Esophagus muscularis mucosa (tissue), 3 donors: ENCODE data around the gene PSD4.

Source experiments
- POLR2AphosphoS5 ChIP-seq, 2 donors: sonication (generic); formaldehyde crosslinking; IDR thresholded peaks; one replicate each; pipeline ENCODE4 v1.6.1; 2017; ENCODE audit warnings: antibody characterized with exemption in 2 of 2
- TF ChIP-seq, protein P1 (sequence below), 3 experiments: fragments of 200-600 bp in 2 of 3; fragments of 450-650 bp in 1 of 3; sonication (generic) in 2 of 3; IDR thresholded peaks; one replicate each; pipeline ENCODE4 v1.5.1; 2017 to 2019; ENCODE audit warnings: antibody characterized with exemption in 3 of 3, mild to moderate bottlenecking in 2 of 3, moderate library complexity in 1 of 3

DNA sequence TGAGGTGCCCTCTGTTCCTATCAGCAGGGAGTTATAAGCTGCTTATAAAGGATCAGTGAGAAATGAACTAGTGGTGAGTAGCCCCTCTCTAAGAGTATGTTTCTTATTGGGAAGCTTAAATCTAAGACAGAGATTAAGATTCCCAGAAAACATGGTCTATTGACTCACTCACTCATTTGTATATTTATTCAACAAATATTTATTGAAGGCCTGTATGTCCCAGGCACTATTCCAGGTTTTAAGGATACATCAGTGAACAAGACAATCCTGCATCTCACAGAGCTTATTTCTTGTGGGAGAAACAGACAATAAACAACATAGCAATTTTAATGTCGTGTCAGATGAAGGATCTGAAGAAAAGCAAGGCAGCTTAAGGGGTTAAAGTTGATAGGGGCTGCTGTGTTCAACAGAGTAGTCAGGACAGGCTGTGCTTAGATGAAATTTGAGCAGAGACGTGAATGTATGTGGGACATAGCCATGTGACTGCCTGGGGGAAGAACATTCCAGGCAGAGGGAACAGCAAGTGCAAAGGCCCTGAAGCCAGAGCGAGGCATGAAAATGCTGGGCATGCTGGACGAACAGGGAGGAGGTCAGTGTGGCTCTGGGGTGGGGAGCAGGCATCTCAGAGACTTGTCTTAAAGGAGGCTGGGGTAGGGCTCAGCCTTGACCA is 14.8 kb upstream of the PSD4 start:
- TF ChIP-seq, protein P1, sequence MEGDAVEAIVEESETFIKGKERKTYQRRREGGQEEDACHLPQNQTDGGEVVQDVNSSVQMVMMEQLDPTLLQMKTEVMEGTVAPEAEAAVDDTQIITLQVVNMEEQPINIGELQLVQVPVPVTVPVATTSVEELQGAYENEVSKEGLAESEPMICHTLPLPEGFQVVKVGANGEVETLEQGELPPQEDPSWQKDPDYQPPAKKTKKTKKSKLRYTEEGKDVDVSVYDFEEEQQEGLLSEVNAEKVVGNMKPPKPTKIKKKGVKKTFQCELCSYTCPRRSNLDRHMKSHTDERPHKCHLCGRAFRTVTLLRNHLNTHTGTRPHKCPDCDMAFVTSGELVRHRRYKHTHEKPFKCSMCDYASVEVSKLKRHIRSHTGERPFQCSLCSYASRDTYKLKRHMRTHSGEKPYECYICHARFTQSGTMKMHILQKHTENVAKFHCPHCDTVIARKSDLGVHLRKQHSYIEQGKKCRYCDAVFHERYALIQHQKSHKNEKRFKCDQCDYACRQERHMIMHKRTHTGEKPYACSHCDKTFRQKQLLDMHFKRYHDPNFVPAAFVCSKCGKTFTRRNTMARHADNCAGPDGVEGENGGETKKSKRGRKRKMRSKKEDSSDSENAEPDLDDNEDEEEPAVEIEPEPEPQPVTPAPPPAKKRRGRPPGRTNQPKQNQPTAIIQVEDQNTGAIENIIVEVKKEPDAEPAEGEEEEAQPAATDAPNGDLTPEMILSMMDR (IDR thresholded peaks at IDR 0.05), result no peak
- no peak for TF ChIP-seq POLR2AphosphoS5 (IDR thresholded peaks at IDR 0.05)
